OCI-LY1 (cell line): ENCODE results near the gene NAA25.

Source experiments
- H2AFZ ChIP-seq: fragments of 200-600 bp; sonication (generic), shearing (Covaris generic); 2 replicates; pipeline ENCODE4 v1.6.0; 2014; ENCODE audit warnings: antibody characterized with exemption, mild to moderate bottlenecking, low read length
- H3F3A ChIP-seq: fragments of 200-600 bp; sonication (generic), shearing (Covaris generic); 2 replicates; pipeline ENCODE4 v1.6.0; 2014; ENCODE audit warnings: mild to moderate bottlenecking, antibody characterized with exemption, low read length, moderate library complexity; ENCODE audit not compliant: insufficient read depth
- H3K27ac ChIP-seq: fragments of 200-600 bp; sonication (generic); 2 replicates; pipeline ENCODE4 v1.5.1; 2014; ENCODE audit warnings: low read length, mixed run types, mild to moderate bottlenecking, low read depth; ENCODE audit not compliant: poor library complexity, severe bottlenecking
- H3K27me3 ChIP-seq: fragments of 200-600 bp; sonication (generic); 2 replicates; pipeline ENCODE4 v1.6.0; 2014; ENCODE audit warnings: antibody characterized with exemption, mild to moderate bottlenecking, low read length, moderate library complexity; ENCODE audit not compliant: insufficient read depth
- H3K36me3 ChIP-seq: fragments of 200-600 bp; sonication (generic); 2 replicates; pipeline ENCODE4 v1.6.1; 2014; ENCODE audit warnings: mild to moderate bottlenecking, antibody characterized with exemption, low read length, moderate library complexity, mixed read lengths; ENCODE audit not compliant: insufficient read depth
- H3K4me1 ChIP-seq: fragments of 200-600 bp; sonication (generic); 2 replicates; pipeline ENCODE4 v1.5.1; 2014; ENCODE audit warnings: mild to moderate bottlenecking, low read length, moderate library complexity; ENCODE audit not compliant: insufficient read depth, severe bottlenecking
- H3K4me2 ChIP-seq: fragments of 200-600 bp; sonication (generic), shearing (Covaris generic); 2 replicates; pipeline ENCODE4 v1.6.1; 2014; ENCODE audit warnings: low read length
- H3K4me3 ChIP-seq: fragments of 200-600 bp; sonication (generic); 2 replicates; pipeline ENCODE4 v1.5.1; 2014; ENCODE audit warnings: low read length, low read depth, mild to moderate bottlenecking, mixed read lengths; ENCODE audit not compliant: poor library complexity, severe bottlenecking
- H3K79me2 ChIP-seq: fragments of 200-600 bp; shearing (Covaris generic); 2 replicates; pipeline ENCODE4 v1.6.1; 2016; ENCODE audit warnings: mixed run types, low read length, mixed read lengths; ENCODE audit not compliant: insufficient read depth
- H3K9ac ChIP-seq: fragments of 200-600 bp; sonication (generic), shearing (Covaris generic); 2 replicates; pipeline ENCODE4 v1.6.1; 2014; ENCODE audit warnings: mild to moderate bottlenecking, low read length, mixed read lengths
- H3K9me2 ChIP-seq: fragments of 200-600 bp; sonication (generic), shearing (Covaris generic); 2 replicates; pipeline ENCODE4 v1.6.1; 2014; ENCODE audit warnings: low read depth, mild to moderate bottlenecking, low read length, mixed read lengths
- H3K9me3 ChIP-seq: fragments of 200-600 bp; shearing (Covaris generic); 2 replicates; pipeline ENCODE4 v1.6.1; 2014; ENCODE audit warnings: low read length, mixed read lengths
- H4K20me1 ChIP-seq: fragments of 200-600 bp; sonication (generic), shearing (Covaris generic); 2 replicates; pipeline ENCODE4 v1.6.0; 2016; ENCODE audit warnings: mild to moderate bottlenecking, low read length; ENCODE audit not compliant: insufficient read depth
- EZH2 ChIP-seq: fragments of 200-600 bp; sonication (generic), shearing (Covaris generic); IDR thresholded peaks from 2 replicates; pipeline ENCODE4 v1.8.0; 2017; ENCODE audit warnings: borderline replicate concordance, mixed run types, mild to moderate bottlenecking, antibody characterized with exemption, low read length, moderate library complexity, mixed read lengths
- TF ChIP-seq, protein P1 (sequence below): fragments of 200-600 bp; sonication (generic), shearing (Covaris generic); IDR thresholded peaks from 2 replicates; pipeline ENCODE4 v1.5.1; 2017; ENCODE audit warnings: mild to moderate bottlenecking, antibody characterized with exemption, low read length, moderate library complexity, mixed read lengths

Gene NAA25

DNA sequence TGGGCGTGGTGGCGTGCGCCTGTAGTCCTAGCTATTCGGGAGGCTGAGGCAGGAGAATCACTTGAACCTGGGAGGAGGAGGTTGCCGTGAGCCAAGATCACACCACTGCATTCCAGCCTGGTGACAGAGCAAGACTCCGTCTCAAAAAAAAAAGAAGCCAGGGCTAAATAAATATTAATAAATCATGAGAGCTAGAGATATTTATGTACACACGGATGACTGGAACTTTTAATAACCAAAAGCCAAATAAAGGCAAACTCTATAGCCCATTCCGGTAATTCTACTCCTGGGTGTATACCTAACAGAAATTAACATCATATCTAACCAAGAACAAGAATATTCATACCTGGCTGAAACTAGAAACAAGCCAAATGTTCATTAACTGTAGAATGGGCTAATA is 9.1 kb upstream of the NAA25 start:
- Histone ChIP-seq H3F3A (no peaks in the 10 kb centered on the region), H4K20me1 (no peaks in the 10 kb centered on the region), H3K9me2 (no peaks in the 10 kb centered on the region), H3K79me2 (no peaks in the 10 kb centered on the region), H3K27ac (no peak overlapping the region), H3K9ac (no peak overlapping the region), H3K36me3 (no peaks in the 10 kb centered on the region), H3K4me2 (no peak overlapping the region), H2AFZ (no peak overlapping the region), H3K9me3 (no peaks in the 10 kb centered on the region), H3K4me3 (no peak overlapping the region), H3K27me3 (no peaks in the 10 kb centered on the region), H3K4me1 (peaks cover 14% of the 10 kb centered on the region)
- TF ChIP-seq, protein P1, sequence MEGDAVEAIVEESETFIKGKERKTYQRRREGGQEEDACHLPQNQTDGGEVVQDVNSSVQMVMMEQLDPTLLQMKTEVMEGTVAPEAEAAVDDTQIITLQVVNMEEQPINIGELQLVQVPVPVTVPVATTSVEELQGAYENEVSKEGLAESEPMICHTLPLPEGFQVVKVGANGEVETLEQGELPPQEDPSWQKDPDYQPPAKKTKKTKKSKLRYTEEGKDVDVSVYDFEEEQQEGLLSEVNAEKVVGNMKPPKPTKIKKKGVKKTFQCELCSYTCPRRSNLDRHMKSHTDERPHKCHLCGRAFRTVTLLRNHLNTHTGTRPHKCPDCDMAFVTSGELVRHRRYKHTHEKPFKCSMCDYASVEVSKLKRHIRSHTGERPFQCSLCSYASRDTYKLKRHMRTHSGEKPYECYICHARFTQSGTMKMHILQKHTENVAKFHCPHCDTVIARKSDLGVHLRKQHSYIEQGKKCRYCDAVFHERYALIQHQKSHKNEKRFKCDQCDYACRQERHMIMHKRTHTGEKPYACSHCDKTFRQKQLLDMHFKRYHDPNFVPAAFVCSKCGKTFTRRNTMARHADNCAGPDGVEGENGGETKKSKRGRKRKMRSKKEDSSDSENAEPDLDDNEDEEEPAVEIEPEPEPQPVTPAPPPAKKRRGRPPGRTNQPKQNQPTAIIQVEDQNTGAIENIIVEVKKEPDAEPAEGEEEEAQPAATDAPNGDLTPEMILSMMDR = no peak
- no peak for TF ChIP-seq EZH2

DNA sequence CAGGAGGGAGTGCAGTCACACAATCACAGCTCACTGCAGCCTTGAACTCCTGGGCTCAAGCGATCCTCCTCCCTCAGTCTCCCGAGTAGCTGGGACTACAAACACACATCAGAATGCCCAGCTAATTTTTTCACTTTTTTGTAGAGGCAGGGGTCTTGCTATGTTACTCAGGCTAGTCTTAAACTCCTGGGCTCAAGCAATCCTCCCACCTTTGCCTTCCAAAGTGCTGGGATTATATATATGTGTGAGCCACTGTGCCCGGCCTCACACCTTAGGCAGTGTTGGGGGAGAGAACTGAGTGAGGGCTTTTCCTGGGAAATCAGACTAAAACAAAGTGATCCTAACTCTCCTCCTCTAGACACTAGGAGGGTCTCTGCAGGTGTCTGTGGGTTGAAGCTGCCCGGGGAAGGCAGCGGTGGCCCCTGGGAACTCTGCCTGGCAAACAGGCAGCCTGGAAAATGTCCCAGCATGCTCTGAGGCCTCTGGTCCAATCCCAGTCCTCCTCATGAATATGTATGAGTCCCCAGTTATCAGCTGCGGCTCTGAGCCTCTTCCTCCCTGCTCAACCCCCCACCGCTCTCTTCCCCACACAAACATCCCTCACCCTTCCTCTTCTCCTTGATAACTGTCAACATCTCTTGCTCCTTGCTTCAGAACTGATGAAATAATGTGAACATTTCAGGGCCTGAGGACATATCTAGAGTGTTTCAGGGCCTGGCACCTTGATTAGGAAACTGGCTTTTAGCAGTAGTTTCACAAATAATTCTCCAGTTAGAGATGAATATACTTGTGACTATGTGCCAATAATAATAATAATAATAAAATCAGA is 7.9 kb upstream of the NAA25 start:
- Histone ChIP-seq H3K27ac (no peak overlapping the region), H3K4me2 (peak overlapping the region; percentile 23; the same call in 1 of the 2 replicates)

DNA sequence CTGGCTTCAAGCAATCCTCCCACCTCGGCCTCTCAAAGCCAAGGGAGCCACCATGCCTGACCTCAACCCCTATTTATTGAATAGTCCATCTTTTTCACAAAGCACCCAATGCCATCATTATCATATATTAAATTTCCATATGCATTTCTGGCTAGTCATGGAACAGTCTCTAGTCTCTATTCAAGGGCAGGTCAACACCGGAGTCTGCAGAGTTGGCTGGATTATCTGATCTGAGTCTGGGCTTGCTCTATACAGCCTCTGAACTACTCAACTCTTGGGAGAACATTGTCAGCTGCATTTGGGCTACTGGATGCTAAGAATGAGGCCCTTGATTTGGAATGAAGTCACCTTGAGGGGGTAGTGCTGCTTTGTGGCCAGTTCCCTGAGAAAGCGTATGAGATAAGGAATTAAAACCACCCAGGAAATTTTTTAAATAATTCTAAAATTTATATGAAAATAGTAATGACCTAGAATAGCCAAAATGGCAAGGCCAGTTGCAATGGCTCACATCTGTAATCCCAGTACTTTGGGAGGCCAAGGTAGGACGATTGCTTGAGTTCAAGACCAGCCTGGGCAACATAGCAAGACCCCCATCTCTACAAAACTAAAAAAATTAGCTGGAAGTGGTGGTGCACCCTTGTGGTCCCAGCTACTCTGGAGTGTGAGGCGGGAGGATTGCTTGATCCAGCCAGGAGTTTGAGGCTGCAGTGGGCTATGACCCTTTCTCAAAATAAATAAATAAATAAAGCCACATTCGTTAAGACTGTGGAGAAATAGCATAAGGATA is 6.9 kb upstream of the NAA25 start:
- H3K27ac ChIP-seq = no peak overlapping the region
- H3K9me3 ChIP-seq = no peaks in the 10 kb centered on the region
- peaks cover 16% of the 10 kb centered on the region for H3K4me1 ChIP-seq
- no peaks in the 10 kb centered on the region for H3K27me3 ChIP-seq
- H2AFZ ChIP-seq = no peak overlapping the region
- H4K20me1 ChIP-seq = no peaks in the 10 kb centered on the region
- H3K9me2 ChIP-seq = no peaks in the 10 kb centered on the region
- H3F3A ChIP-seq = no peaks in the 10 kb centered on the region
- H3K4me3 ChIP-seq = no peak overlapping the region
- H3K4me2 ChIP-seq = no peak overlapping the region
- no peak overlapping the region for H3K9ac ChIP-seq
- no peaks in the 10 kb centered on the region for H3K36me3 ChIP-seq
- no peak for TF ChIP-seq EZH2
- TF ChIP-seq, protein P1 = no peak
- no peaks in the 10 kb centered on the region for H3K79me2 ChIP-seq

More for the DNA sequence above, 7.9 kb upstream of the NAA25 start:
- TF ChIP-seq, protein P1 = no peak
- TF ChIP-seq EZH2 = no peak
- Histone ChIP-seq H2AFZ (no peak overlapping the region; the same call in 1 of the 2 replicates), H3F3A (no peaks in the 10 kb centered on the region), H4K20me1 (no peaks in the 10 kb centered on the region), H3K9me3 (no peaks in the 10 kb centered on the region), H3K27me3 (no peaks in the 10 kb centered on the region), H3K9ac (no peak overlapping the region; the same call in 1 of the 2 replicates), H3K4me1 (peaks cover 14% of the 10 kb centered on the region), H3K79me2 (no peaks in the 10 kb centered on the region), H3K9me2 (no peaks in the 10 kb centered on the region), H3K4me3 (no peak overlapping the region), H3K36me3 (no peaks in the 10 kb centered on the region)
